GM12878 (cell line): ENCODE results near the gene DDX23. TPM values are rescaled to one million over a fixed set of nuclear protein-coding genes. Genes with fewer than 3 reads are reported as not detected.

Source experiments
- ATAC-seq: fragments of 200-7000 bp; cut with Tn5 transposase; 3 replicates; pipeline ENCODE4 v1.9.1; 2020; ENCODE audit warnings: mild to moderate bottlenecking, moderate library complexity
- BruUV-seq: library from RNA; stranded (reverse); fragments of 400-500 nt; replicated peaks from 2 replicates; lab custom pipeline; 2021; lab: Mats Ljungman, UMichigan
- CTCF ChIA-PET: fragments of 300-600 bp; sonication (Branson Sonifier 250); formaldehyde crosslinking; extraction: SDS; loops from one replicate; lab custom pipeline; 2021; ENCODE audit warnings: inconsistent platforms; lab: Yijun Ruan, JAX
- POLR2A ChIA-PET: fragments of 350-600 bp; formaldehyde crosslinking; extraction: SDS; loops from one replicate; lab custom pipeline; 2021; ENCODE audit warnings: inconsistent platforms; lab: Charles Lee
- RAD21 ChIA-PET: fragments of 300-600 bp; sonication (Branson Sonifier 250); formaldehyde crosslinking; loops from one replicate; lab custom pipeline; 2023; ENCODE audit warnings: antibody characterized with exemption; ENCODE audit not compliant: unreplicated experiment; lab: Charles Lee
- SMC1A ChIA-PET: fragments of 300-600 bp; sonication (Branson Sonifier 250); formaldehyde crosslinking; loops from one replicate; lab custom pipeline; 2023; ENCODE audit not compliant: unreplicated experiment, uncharacterized antibody; lab: Charles Lee
- DNase-seq: peaks from one replicate; pipeline ENCODE4 v3.0.0-alpha.2; 2011; ENCODE audit warnings: low read depth, low spot score
- FAIRE-seq: peaks from 3 replicates; lab custom pipeline; 2011; peaks lifted over from hg19 to GRCh38; lab: Jason Lieb, UNC
- H2AFZ ChIP-seq: 2 replicates; pipeline ENCODE4 v1.6.0; 2011; ENCODE audit warnings: low read depth, low read length, control low read depth; ENCODE audit not compliant: control insufficient read depth
- H3K27ac ChIP-seq: 2 replicates; pipeline ENCODE4 v1.5.1; 2011; ENCODE audit warnings: control low read depth; ENCODE audit not compliant: control insufficient read depth, insufficient read depth
- H3K27me3 ChIP-seq, 2 experiments: replicated peaks in 1 of 2; 2 replicates each; pipeline versions ENCODE4 v1.6.0 to v1.6.1; 2011; ENCODE audit warnings: low read length in 1 of 2; ENCODE audit not compliant: control insufficient read depth in 2 of 2, insufficient read depth in 2 of 2
- H3K36me3 ChIP-seq, 2 experiments: 2 replicates each; pipeline ENCODE4 v1.5.1; 2011; ENCODE audit warnings: low read length in 1 of 2; ENCODE audit not compliant: control insufficient read depth in 2 of 2, insufficient read depth in 2 of 2
- H3K4me1 ChIP-seq: 2 replicates; pipeline ENCODE4 v1.6.1; 2011; ENCODE audit warnings: mild to moderate bottlenecking, low read length, moderate library complexity, mixed read lengths; ENCODE audit not compliant: control insufficient read depth, insufficient read depth
- H3K4me2 ChIP-seq: 2 replicates; pipeline ENCODE4 v1.6.0; 2011; ENCODE audit warnings: control low read depth; ENCODE audit not compliant: control insufficient read depth, insufficient read depth
- H3K4me3 ChIP-seq: fragments of 200-600 bp; sonication (generic); 2 replicates; pipeline ENCODE4 v1.5.1; 2016
- H3K79me2 ChIP-seq: 2 replicates; pipeline ENCODE4 v1.6.0; 2011; ENCODE audit warnings: low read length; ENCODE audit not compliant: control insufficient read depth, insufficient read depth
- H3K9ac ChIP-seq: 2 replicates; pipeline ENCODE4 v1.8.0; 2011; ENCODE audit warnings: low read length, control low read depth, mixed read lengths; ENCODE audit not compliant: control insufficient read depth, insufficient read depth
- H3K9me3 ChIP-seq: replicated peaks from 3 replicates; pipeline ENCODE4 v1.5.1; 2011; ENCODE audit warnings: mild to moderate bottlenecking, low read length; ENCODE audit not compliant: control insufficient read depth, insufficient read depth
- H4K20me1 ChIP-seq: 2 replicates; pipeline ENCODE4 v1.6.0; 2011; ENCODE audit not compliant: control insufficient read depth, insufficient read depth
- ASH2L ChIP-seq: fragments of 300-600, 200-600 bp; sonication (generic); IDR thresholded peaks from 2 replicates; pipeline ENCODE4 v1.6.1; 2017; ENCODE audit warnings: low read depth, mild to moderate bottlenecking, borderline replicate concordance
- ATF7 ChIP-seq: fragments of 450-650 bp; IDR thresholded peaks from 2 replicates; pipeline ENCODE4 v1.6.1; 2016; ENCODE audit warnings: low read depth, mild to moderate bottlenecking
- CEBPB ChIP-seq, 2 experiments: fragments of 150-350 bp in 1 of 2; IDR thresholded peaks; 2 replicates each; pipeline ENCODE4 v1.6.1; 2012 to 2014; ENCODE audit warnings: low read depth in 2 of 2, low read length in 2 of 2, borderline replicate concordance in 1 of 2, inconsistent platforms in 1 of 2
- CREM ChIP-seq: IDR thresholded peaks from 2 replicates; pipeline ENCODE4 v1.6.1; 2014; ENCODE audit warnings: antibody characterized with exemption, low read depth
- EGR1 ChIP-seq, 2 experiments: IDR thresholded peaks; 1 replicate in 1 of 2; 2 replicates in 1 of 2; pipeline ENCODE4 v1.6.1; 2011 to 2012; ENCODE audit warnings: low read depth in 2 of 2, low read length in 2 of 2, borderline replicate concordance in 1 of 2, mild to moderate bottlenecking in 1 of 2, moderate library complexity in 1 of 2
- IKZF2 ChIP-seq, 2 experiments: fragments of 450-650 bp; IDR thresholded peaks; 2 replicates each; pipeline ENCODE4 v1.6.1; 2017; ENCODE audit warnings: mild to moderate bottlenecking in 2 of 2, moderate library complexity in 2 of 2
- KAT2A ChIP-seq: conservative IDR thresholded peaks from 2 replicates; pipeline ENCODE4 v1.6.1; 2011; ENCODE audit warnings: low read depth, low read length; ENCODE audit not compliant: control insufficient read depth
- NR2F1 ChIP-seq: fragments of 450-650 bp; conservative IDR thresholded peaks from 2 replicates; pipeline ENCODE4 v1.6.1; 2017; ENCODE audit warnings: mild to moderate bottlenecking
- PAX5 ChIP-seq: IDR thresholded peaks from 2 replicates; pipeline ENCODE4 v1.6.1; 2011; ENCODE audit warnings: low read depth, low read length, borderline replicate concordance
- POLR2AphosphoS5 ChIP-seq: IDR thresholded peaks from 2 replicates; pipeline ENCODE4 v1.6.1; 2011; ENCODE audit warnings: mild to moderate bottlenecking, low read length, inconsistent platforms
- SREBF1 ChIP-seq: IDR thresholded peaks from 2 replicates; pipeline ENCODE4 v1.6.1; 2012; ENCODE audit warnings: mild to moderate bottlenecking, low read length
- TAF1 ChIP-seq: IDR thresholded peaks from 2 replicates; pipeline ENCODE4 v1.6.1; 2011; ENCODE audit warnings: mild to moderate bottlenecking, low read depth, low read length, borderline replicate concordance
- YY1 ChIP-seq: IDR thresholded peaks from 2 replicates; pipeline ENCODE4 v1.6.1; 2011; ENCODE audit warnings: low read depth, mild to moderate bottlenecking, low read length
- ZNF384 ChIP-seq: IDR thresholded peaks from 2 replicates; pipeline ENCODE4 v1.6.1; 2012; ENCODE audit warnings: low read depth, mild to moderate bottlenecking, low read length, improper control_type of control experiment, borderline replicate concordance
- WGBS: methylation state at CpG from one replicate; pipeline ENCODE4 v1.1.6; 2016; ENCODE audit warnings: low lambda C conversion rate; ENCODE audit not compliant: insufficient replicate concordance, insufficient coverage; ENCODE audit errors: missing lambda C conversion rate; 5-methylcytosine and 5-hydroxymethylcytosine counted together
- in situ Hi-C: fragments of 300-500 bp; cut with MboI; formaldehyde crosslinking; loops from 9 replicates; pipeline ENCODE4 v1.14.3; 2018; ENCODE audit warnings: mixed read lengths
- intact Hi-C: fragments of 100-400 bp; cut with micrococcal nuclease; formaldehyde crosslinking; loops from one replicate; pipeline ENCODE4 v1.14.2; 2022; ENCODE audit not compliant: unreplicated experiment
- polyA plus RNA-seq, 11 experiments: library from polyadenylated mRNA; depleted of rRNA in 4 of 11; unstranded in 6 of 11; stranded (reverse) in 5 of 11; fragments of >200 nt; fragmentation: Nextera tagmentation in 4 of 11; fragmentation: Illumina TruSeq in 1 of 11; extraction: Ambion mirVana in 4 of 11; extraction: Trizol in 1 of 11; gene quantifications; 1 replicate in 1 of 11; 2 replicates in 10 of 11; pipeline versions ENCODE4 v1.2.1 to v1.2.3, GENCODE V29; 2011 to 2016; ENCODE audit warnings: inconsistent platforms in 2 of 11, missing spikeins in 2 of 11, low read depth in 1 of 11
- total RNA-seq, 4 experiments: library from RNA; depleted of rRNA in 3 of 4; stranded (reverse); fragments of >200 nt in 3 of 4; fragmentation: Illumina TruSeq in 1 of 4; extraction: Trizol in 1 of 4; gene quantifications; 2 replicates each; pipeline versions ENCODE4 v1.2.1 to v1.2.3, GENCODE V29; 2013 to 2021
- TF ChIP-seq, protein P1 (sequence below): fragments of 450-650 bp; IDR thresholded peaks from 2 replicates; pipeline ENCODE4 v1.6.1; 2016; ENCODE audit warnings: mild to moderate bottlenecking
- TF ChIP-seq, protein P2 (sequence below): fragments of 450-650 bp; IDR thresholded peaks from 2 replicates; pipeline ENCODE4 v1.6.1; 2018; ENCODE audit warnings: mild to moderate bottlenecking, low read depth, moderate library complexity; ENCODE audit not compliant: partially characterized antibody

The DDX23 gene
- total and polyA plus RNA-seq, 10 of the 15 experiments (the other 5 are each of a cell fraction or from before 2014, with no cell fraction given) = 25.8 to 107 (median 77.4) TPM

- no peak overlapping the region for H3K27ac ChIP-seq
- SMC1A ChIA-PET = interaction anchor here (0.7 to 1.6 kb wide), 9 partner anchors 20 to 190 kb away, joined by 3 to 5 read pairs (median 4); partner anchors contain the start of genes ADCY6 and DDX23
- H3K4me2 ChIP-seq = peak overlapping the region; percentile 92
- BruUV-seq = no TSS peak
- no peak for DNase-seq
- peaks cover 7% of the 10 kb centered on the region for H3K4me1 ChIP-seq
- in situ Hi-C loops (no loop called here), intact Hi-C loops (no loop called here)
- RAD21 ChIA-PET = interaction anchor here (0.5 to 2.3 kb wide), 6 partner anchors 16 to 282 kb away, joined by 3 to 13 read pairs (median 4); partner anchors contain the start of gene DDX23
- H3K36me3 ChIP-seq = no peaks in the 10 kb centered on the region
- peak; percentile 75 for FAIRE-seq
- peak overlapping the region; percentile 66 for H3K4me3 ChIP-seq
- CTCF ChIA-PET = interaction anchor here (0.6 to 5.7 kb wide), 44 partner anchors 9 to 642 kb away, joined by 3 to 58 read pairs (median 4); partner anchors contain the start of genes ADCY6, ARF3, CCNT1 and DDX23
- peak overlapping the region; percentile 69; the same call in 1 of the 2 replicates for H3K9ac ChIP-seq
- no peaks in the 10 kb centered on the region for H3K79me2 ChIP-seq
- peak overlapping the region; percentile 95 for H2AFZ ChIP-seq
- 3% methylated on average over 47 of the region's 54 CpGs for WGBS
- POLR2A ChIA-PET = interaction anchor here (0.5 to 2.9 kb wide), 6 partner anchors 24 to 329 kb away, joined by 3 to 13 read pairs (median 4); partner anchors contain the start of genes DDX23 and RND1
- peaks cover 3% of the 10 kb centered on the region in 2 experiments; a peak in 3 of 4 replicates for H3K27me3 ChIP-seq
- no peaks in the 10 kb centered on the region for H4K20me1 ChIP-seq
- peak; percentile 51 for ATAC-seq
- no peaks in the 10 kb centered on the region for H3K9me3 ChIP-seq
- TF ChIP-seq ZNF384 (no peak), NR2F1 (no peak), KAT2A (no peak), IKZF2 (IDR thresholded peaks at IDR 0.05) (peak; percentile 69 to 76), CEBPB (IDR thresholded peaks at IDR 0.05; ENCODE audit: borderline replicate concordance in 1 of 2, low read depth in 2 of 2, low read length in 2 of 2) (no peak), CREM (no peak), PAX5 (no peak), EGR1 (IDR thresholded peaks at IDR 0.05; ENCODE audit: borderline replicate concordance in 1 of 2, low read depth in 2 of 2, low read length in 2 of 2) (no peak), ATF7 (no peak), ASH2L (no peak), POLR2AphosphoS5 (no peak), YY1 (no peak), TAF1 (no peak), SREBF1 (no peak)
- TF ChIP-seq, protein P1, sequence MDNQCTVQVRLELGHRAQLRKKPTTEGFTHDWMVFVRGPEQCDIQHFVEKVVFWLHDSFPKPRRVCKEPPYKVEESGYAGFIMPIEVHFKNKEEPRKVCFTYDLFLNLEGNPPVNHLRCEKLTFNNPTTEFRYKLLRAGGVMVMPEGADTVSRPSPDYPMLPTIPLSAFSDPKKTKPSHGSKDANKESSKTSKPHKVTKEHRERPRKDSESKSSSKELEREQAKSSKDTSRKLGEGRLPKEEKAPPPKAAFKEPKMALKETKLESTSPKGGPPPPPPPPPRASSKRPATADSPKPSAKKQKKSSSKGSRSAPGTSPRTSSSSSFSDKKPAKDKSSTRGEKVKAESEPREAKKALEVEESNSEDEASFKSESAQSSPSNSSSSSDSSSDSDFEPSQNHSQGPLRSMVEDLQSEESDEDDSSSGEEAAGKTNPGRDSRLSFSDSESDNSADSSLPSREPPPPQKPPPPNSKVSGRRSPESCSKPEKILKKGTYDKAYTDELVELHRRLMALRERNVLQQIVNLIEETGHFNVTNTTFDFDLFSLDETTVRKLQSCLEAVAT = peak; percentile 77; the same call in 1 of the 2 replicates
- TF ChIP-seq, protein P2, sequence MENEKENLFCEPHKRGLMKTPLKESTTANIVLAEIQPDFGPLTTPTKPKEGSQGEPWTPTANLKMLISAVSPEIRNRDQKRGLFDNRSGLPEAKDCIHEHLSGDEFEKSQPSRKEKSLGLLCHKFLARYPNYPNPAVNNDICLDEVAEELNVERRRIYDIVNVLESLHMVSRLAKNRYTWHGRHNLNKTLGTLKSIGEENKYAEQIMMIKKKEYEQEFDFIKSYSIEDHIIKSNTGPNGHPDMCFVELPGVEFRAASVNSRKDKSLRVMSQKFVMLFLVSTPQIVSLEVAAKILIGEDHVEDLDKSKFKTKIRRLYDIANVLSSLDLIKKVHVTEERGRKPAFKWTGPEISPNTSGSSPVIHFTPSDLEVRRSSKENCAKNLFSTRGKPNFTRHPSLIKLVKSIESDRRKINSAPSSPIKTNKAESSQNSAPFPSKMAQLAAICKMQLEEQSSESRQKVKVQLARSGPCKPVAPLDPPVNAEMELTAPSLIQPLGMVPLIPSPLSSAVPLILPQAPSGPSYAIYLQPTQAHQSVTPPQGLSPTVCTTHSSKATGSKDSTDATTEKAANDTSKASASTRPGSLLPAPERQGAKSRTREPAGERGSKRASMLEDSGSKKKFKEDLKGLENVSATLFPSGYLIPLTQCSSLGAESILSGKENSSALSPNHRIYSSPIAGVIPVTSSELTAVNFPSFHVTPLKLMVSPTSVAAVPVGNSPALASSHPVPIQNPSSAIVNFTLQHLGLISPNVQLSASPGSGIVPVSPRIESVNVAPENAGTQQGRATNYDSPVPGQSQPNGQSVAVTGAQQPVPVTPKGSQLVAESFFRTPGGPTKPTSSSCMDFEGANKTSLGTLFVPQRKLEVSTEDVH = no peak
Measured at GRCh38 chr12:48815126-48816110, 36.5 kb downstream of the DDX23 start.
